K562 treated with DMSO at 1 percent for 12 hours (cell line): ENCODE measurements around the gene SERHL2. TPM values are rescaled to one million over a fixed set of nuclear protein-coding genes. Genes with fewer than 3 reads are reported as not detected.

Experiments
- total RNA-seq: library from RNA; unstranded; fragments of 300-600 nt; gene quantifications from 2 replicates; pipeline ENCODE4 v1.2.3, GENCODE V29; 2022; ENCODE audit not compliant: insufficient read depth

The SERHL2 gene, protein sequence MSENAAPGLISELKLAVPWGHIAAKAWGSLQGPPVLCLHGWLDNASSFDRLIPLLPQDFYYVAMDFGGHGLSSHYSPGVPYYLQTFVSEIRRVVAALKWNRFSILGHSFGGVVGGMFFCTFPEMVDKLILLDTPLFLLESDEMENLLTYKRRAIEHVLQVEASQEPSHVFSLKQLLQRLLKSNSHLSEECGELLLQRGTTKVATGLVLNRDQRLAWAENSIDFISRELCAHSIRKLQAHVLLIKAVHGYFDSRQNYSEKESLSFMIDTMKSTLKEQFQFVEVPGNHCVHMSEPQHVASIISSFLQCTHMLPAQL
- total RNA-seq = 9.6 and 12.5 TPM in 2 replicates

GRCh38 chr22:42553475-42554361 is at the start of gene SERHL2:
Gene SERHL2 (plus strand): TSS chr22:42553956. CDS start chr22:42554021, 65 bp downstream.

GRCh38 chr22:42519525-42520401 is 34.0 kb upstream of the SERHL2 start, which contains the start of gene RRP7A:
Gene RRP7A (minus strand): TSS chr22:42519796. CDS start chr22:42519786, 10 bp downstream.

GRCh38 chr22:42614312-42615091 is 60.7 kb downstream of the SERHL2 start, which contains the start of gene POLDIP3:
Gene POLDIP3 (minus strand): TSS chr22:42614883. CDS start chr22:42614857, 26 bp downstream.

Other genes with a start within 250 kb of the SERHL2 start
- gene NFAM1, start 121.6 kb upstream of the SERHL2 start, total RNA-seq = not detected in 2 replicates
- 14.4 and 17.3 TPM in 2 replicates for gene RRP7A, start 34.2 kb upstream of the SERHL2 start, total RNA-seq
- gene POLDIP3, start 60.9 kb downstream of the SERHL2 start, total RNA-seq = 24.1 and 35.5 TPM in 2 replicates
- gene ATP5MGL, start 86.6 kb downstream of the SERHL2 start, total RNA-seq = not detected in 2 replicates
- 81.2 and 93.7 TPM in 2 replicates for gene CYB5R3, start 95.4 kb downstream of the SERHL2 start, total RNA-seq
- gene A4GALT, start 166.9 kb downstream of the SERHL2 start, total RNA-seq = not detected in 2 replicates